Subcutaneous adipose tissue (tissue), 4 donors: ENCODE results near the gene ZNF585A. TPM values are rescaled to one million over a fixed set of nuclear protein-coding genes. Genes with fewer than 3 reads are reported as not detected.

ENCODE experiments used
- total RNA-seq, 4 donors: library from RNA; depleted of rRNA; stranded (reverse); fragments of >200 nt; gene quantifications; one replicate each; pipeline ENCODE4 v1.1.0, GENCODE V29; 2016
- TF ChIP-seq, protein P1 (sequence below): fragments of 450-650 bp; IDR thresholded peaks from one replicate; pipeline ENCODE4 v1.5.1; 2016; ENCODE audit warnings: low read depth, mild to moderate bottlenecking, control low read depth, antibody characterized with exemption, moderate library complexity

ZNF585A gene
- total RNA-seq, 4 donors from 2014 or later: 1.9 to 14.8 (median 8.5) TPM

DNA sequence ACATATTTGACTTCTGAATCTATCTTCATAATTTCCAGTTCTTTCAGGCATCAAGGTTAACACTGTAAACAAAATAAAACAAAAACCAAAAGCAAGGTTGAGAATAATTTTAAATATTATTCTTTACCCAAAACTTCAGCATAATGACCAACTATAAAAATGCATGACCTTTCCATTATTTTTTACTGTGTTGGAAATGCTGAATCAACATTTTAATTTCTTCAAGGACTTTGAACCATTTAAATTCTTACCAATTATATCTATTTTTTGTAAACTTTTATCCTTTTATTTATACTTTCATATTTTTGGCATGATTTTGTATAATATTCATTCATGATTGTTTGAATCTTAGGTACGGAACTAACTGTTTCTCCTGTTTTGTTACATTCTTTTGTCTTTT, 6.9 kb downstream of the ZNF585A start:
- TF ChIP-seq, protein P1, sequence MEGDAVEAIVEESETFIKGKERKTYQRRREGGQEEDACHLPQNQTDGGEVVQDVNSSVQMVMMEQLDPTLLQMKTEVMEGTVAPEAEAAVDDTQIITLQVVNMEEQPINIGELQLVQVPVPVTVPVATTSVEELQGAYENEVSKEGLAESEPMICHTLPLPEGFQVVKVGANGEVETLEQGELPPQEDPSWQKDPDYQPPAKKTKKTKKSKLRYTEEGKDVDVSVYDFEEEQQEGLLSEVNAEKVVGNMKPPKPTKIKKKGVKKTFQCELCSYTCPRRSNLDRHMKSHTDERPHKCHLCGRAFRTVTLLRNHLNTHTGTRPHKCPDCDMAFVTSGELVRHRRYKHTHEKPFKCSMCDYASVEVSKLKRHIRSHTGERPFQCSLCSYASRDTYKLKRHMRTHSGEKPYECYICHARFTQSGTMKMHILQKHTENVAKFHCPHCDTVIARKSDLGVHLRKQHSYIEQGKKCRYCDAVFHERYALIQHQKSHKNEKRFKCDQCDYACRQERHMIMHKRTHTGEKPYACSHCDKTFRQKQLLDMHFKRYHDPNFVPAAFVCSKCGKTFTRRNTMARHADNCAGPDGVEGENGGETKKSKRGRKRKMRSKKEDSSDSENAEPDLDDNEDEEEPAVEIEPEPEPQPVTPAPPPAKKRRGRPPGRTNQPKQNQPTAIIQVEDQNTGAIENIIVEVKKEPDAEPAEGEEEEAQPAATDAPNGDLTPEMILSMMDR: no peak

DNA sequence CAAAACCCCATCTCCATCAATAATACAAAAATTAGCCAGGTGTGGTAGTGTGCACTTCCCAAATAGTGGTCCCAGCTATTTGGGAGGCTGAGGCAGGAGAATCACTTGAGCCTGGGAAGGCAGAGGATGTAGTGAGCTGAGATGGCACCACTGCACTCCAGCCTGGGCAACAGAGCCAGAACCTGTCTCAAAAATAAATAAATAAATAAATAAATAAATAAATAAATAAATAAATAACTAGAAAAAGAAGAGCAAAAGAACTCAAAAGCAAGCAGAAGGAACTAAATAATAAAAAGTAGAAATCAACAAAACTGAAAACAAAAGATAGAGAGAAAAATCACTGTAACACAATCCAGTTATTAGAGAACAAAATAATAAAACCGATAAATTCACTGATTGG, 12.3 kb downstream of the ZNF585A start:
- TF ChIP-seq, protein P1: no peak

DNA sequence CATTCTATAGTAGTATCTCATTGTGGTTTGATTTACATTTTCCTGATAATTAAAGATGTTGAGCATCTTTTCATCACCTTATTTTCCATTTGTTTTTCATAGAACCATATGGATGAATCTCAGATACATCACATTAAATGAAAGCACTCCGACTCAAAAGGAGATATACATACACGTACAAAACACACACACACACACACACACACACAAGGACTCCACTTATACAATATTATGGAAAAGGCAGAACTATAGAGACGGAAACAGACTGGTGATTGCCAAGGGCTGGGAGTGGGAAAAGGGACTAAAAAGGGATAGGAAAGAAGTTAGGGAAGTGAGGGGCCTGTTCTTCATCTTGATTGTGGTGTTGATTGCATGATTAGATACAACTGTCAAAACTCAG, 24.3 kb downstream of the ZNF585A start:
- TF ChIP-seq, protein P1: no peak

DNA sequence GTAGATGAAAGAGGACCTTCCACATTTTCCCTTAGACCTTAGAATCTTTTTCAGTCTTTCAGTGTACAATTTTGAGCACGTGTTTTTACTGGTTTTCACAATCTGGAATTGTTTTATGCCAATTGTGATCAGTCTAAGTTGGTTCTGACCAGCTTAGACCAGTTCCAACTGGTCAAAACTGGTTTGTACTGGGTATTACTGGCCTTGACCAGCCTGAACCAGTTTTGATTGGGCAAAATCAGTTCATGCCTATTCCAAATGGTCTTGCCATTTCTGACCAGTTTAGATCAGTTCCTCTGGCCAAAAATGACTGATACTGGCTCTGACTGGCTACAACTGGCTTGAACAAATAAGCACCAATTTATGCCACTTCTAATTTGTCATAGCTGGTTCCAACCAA, 36.4 kb downstream of the ZNF585A start:
- TF ChIP-seq, protein P1: no peak

DNA sequence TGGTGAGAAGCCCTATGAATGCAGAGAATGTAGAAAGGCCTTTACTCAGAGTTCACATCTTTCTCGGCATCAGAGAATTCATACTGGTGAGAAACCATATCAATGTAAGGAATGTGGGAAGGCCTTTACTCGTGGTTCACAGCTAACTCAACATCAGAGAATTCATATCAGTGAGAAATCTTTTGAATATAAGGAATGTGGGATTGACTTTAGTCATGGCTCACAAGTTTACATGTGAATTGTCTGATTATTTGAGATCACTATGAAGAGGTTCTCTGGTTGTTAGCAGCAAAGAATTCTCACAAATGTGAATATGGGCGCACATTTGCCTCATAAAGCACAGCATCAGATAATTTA, 43.7 kb downstream of the ZNF585A start:
- TF ChIP-seq, protein P1: no peak

DNA sequence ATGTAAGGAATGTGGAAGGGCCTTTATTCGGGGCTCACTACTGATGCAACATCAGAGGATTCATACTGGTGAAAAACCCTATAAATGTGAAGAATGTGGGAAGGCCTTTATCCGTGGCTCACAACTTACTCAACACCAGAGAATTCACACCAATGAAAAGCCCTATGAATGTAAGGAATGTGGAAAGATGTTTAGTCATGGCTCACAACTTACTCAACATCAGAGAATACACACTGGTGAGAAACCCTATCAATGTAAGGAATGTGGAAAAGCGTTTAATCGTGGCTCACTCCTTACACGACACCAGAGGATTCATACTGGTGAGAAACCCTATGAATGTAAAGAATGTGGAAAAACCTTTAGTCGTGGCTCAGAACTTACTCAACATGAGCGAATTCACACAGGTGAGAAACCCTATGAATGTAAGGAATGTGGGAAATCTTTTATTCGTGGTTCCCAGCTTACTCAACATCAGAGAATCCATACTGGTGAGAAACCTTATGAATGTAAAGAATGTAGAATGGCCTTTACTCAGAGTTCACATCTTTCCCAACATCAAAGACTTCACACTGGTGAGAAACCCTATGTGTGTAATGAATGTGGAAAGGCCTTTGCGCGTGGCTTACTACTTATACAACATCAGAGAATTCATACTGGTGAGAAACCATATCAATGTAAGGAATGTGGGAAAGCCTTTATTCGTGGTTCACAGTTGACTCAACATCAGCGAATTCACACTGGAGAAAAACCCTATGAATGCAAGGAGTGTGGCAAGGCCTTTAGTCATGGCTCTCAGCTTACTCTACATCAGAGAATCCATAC, 44.3 kb downstream of the ZNF585A start:
- TF ChIP-seq, protein P1: no peak

DNA sequence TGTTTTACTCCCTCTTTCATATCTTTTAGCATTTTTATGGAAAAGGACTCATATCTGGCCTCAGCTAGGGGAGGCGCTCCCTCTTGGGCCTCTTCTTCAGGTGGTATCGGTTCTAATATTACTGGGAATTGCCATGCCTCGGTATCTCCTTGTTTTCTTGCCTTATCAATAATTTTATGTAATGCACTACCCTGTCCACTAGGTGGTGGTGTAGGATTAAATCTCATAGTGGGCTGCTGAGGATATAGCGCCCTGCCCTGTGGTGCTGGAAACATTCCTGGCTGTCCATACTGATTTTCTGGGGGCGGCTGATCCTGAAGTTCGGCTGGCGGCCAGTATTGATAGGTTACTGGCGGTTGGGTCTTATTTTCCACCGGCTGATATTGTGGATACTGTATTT, 58.5 kb downstream of the ZNF585A start:
- TF ChIP-seq, protein P1: no peak
